Omental fat pad (tissue), 4 donors: ENCODE measurements around the gene CMIP. TPM values are rescaled to one million over a fixed set of nuclear protein-coding genes. Genes with fewer than 3 reads are reported as not detected.

Source experiments
- ATAC-seq: fragments of 150-250 bp; one replicate; pipeline ENCODE4 v1.9.1; 2016; ENCODE audit warnings: mild to moderate bottlenecking, moderate library complexity; ENCODE audit not compliant: low FRiP score
- DNase-seq: peaks from one replicate; pipeline ENCODE4 v3.0.0-alpha.2; 2019; ENCODE audit warnings: low spot score
- total RNA-seq, 4 donors: library from RNA; depleted of rRNA; stranded (reverse); fragments of >200 nt; gene quantifications; one replicate each; pipeline ENCODE4 v1.1.0, GENCODE V29; 2016
- TF ChIP-seq, protein P1 (sequence below), 3 donors: fragments of 450-650 bp; IDR thresholded peaks; one replicate each; pipeline ENCODE4 v1.5.1; 2016 to 2017; ENCODE audit warnings: antibody characterized with exemption in 3 of 3, mild to moderate bottlenecking in 3 of 3, moderate library complexity in 2 of 3

The CMIP gene
- total RNA-seq, 4 donors from 2014 or later, result 15.8 to 52.8 (median 32.0) TPM

GRCh38 chr16:81558077-81558443 is 113.5 kb downstream of the CMIP start:
- DNase-seq, result no peak
- ATAC-seq, result no peak
- TF ChIP-seq, protein P1, sequence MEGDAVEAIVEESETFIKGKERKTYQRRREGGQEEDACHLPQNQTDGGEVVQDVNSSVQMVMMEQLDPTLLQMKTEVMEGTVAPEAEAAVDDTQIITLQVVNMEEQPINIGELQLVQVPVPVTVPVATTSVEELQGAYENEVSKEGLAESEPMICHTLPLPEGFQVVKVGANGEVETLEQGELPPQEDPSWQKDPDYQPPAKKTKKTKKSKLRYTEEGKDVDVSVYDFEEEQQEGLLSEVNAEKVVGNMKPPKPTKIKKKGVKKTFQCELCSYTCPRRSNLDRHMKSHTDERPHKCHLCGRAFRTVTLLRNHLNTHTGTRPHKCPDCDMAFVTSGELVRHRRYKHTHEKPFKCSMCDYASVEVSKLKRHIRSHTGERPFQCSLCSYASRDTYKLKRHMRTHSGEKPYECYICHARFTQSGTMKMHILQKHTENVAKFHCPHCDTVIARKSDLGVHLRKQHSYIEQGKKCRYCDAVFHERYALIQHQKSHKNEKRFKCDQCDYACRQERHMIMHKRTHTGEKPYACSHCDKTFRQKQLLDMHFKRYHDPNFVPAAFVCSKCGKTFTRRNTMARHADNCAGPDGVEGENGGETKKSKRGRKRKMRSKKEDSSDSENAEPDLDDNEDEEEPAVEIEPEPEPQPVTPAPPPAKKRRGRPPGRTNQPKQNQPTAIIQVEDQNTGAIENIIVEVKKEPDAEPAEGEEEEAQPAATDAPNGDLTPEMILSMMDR (IDR thresholded peaks at IDR 0.05), result no peak

GRCh38 chr16:81558444-81559175 is 114.0 kb downstream of the CMIP start:
- no peak for DNase-seq
- ATAC-seq, result no peak
- TF ChIP-seq, protein P1 (IDR thresholded peaks at IDR 0.05), result no peak

- DNase-seq, result no peak
- TF ChIP-seq, protein P1 (IDR thresholded peaks at IDR 0.05), result no peak
- no peak for ATAC-seq
Observed at GRCh38 chr16:81560979-81561657, 116.5 kb downstream of the CMIP start.

- ATAC-seq (no peak), DNase-seq (no peak)
- TF ChIP-seq, protein P1 (IDR thresholded peaks at IDR 0.05), result no peak
Observed at GRCh38 chr16:81562174-81562849, 117.7 kb downstream of the CMIP start.

DNA sequence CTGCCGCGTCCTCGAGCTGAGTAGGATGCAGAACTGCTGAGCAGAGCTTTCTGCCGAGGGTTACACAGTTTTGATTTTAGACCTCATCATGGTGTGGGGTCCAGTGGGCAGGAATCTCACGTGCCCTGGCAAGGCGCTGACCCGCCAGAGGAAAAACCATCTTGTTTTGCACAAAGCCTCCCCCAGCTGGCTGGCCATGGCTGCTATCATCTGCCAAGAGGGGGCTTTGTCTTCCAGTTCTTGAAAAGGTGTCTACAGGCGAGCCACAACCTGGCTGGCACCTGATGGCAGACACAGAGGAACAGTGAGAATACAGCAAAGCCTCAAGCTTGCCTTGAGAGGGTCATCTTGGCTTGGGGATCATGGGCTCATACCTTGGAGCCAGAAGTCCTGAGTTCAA is 118.3 kb downstream of the CMIP start:
- DNase-seq (no peak), ATAC-seq (no peak)
- TF ChIP-seq, protein P1 (IDR thresholded peaks at IDR 0.05), result no peak

- TF ChIP-seq, protein P1 (IDR thresholded peaks at IDR 0.05), result no peak
- DNase-seq (no peak), ATAC-seq (no peak)
Observed at GRCh38 chr16:81564421-81564911, 119.9 kb downstream of the CMIP start.
